Smooth muscle cell (in vitro differentiated cells): Measurements from ENCODE around the gene AR. TPM values are rescaled to one million over a fixed set of nuclear protein-coding genes. Genes with fewer than 3 reads are reported as not detected.

Source experiments
- DNase-seq: peaks from one replicate; lab custom pipeline; 2025; ENCODE audit not compliant: unreplicated experiment; lab: John Stamatoyannopoulos, UW
- H2AFZ ChIP-seq: fragments of 200-600 bp; sonication (generic); 2 replicates; pipeline ENCODE4 v1.6.0; 2016; ENCODE audit warnings: antibody characterized with exemption, low read depth, mild to moderate bottlenecking
- H3F3A ChIP-seq: fragments of 200-600 bp; sonication (generic); 2 replicates; pipeline ENCODE4 v1.6.0; 2017; ENCODE audit warnings: antibody characterized with exemption, low read depth
- H3K27ac ChIP-seq: fragments of 200-600 bp; sonication (generic); 2 replicates; pipeline ENCODE4 v1.5.1; 2016; ENCODE audit warnings: low read depth, mild to moderate bottlenecking
- H3K27me3 ChIP-seq: fragments of 200-600 bp; sonication (generic); 2 replicates; pipeline ENCODE4 v1.6.1; 2016; ENCODE audit warnings: low read depth, mild to moderate bottlenecking
- H3K36me3 ChIP-seq: fragments of 200-600 bp; sonication (generic); 2 replicates; pipeline ENCODE4 v1.5.1; 2016; ENCODE audit warnings: low read depth
- H3K4me1 ChIP-seq: fragments of 200-600 bp; sonication (generic); 2 replicates; pipeline ENCODE4 v1.5.1; 2016; ENCODE audit warnings: low read depth
- H3K4me2 ChIP-seq: fragments of 200-600 bp; sonication (generic); 2 replicates; pipeline ENCODE4 v1.6.0; 2016; ENCODE audit warnings: mild to moderate bottlenecking
- H3K4me3 ChIP-seq: fragments of 200-600 bp; sonication (generic); 2 replicates; pipeline ENCODE4 v1.5.1; 2016; ENCODE audit warnings: mild to moderate bottlenecking
- H3K79me2 ChIP-seq: fragments of 200-600 bp; sonication (generic); 2 replicates; pipeline ENCODE4 v1.6.0; 2016; ENCODE audit warnings: low read depth, mild to moderate bottlenecking
- H3K9ac ChIP-seq: fragments of 200-600 bp; sonication (generic); 2 replicates; pipeline ENCODE4 v1.6.0; 2016; ENCODE audit warnings: low read depth
- H3K9me3 ChIP-seq: fragments of 200-600 bp; sonication (generic); replicated peaks from 2 replicates; pipeline ENCODE4 v1.5.1; 2016; ENCODE audit warnings: low read depth
- H4K20me1 ChIP-seq: fragments of 200-600 bp; sonication (generic); 2 replicates; pipeline ENCODE4 v1.6.0; 2016; ENCODE audit warnings: low read depth
- WGBS: methylation state at CpG from one replicate; pipeline ENCODE4 v1.1.7; 2016; ENCODE audit warnings: low lambda C conversion rate; 5-methylcytosine and 5-hydroxymethylcytosine counted together
- polyA plus RNA-seq: library from polyadenylated mRNA; unstranded; fragments of >200 nt; fragmentation: Nextera tagmentation; extraction: Ambion mirVana; gene quantifications from 2 replicates; pipeline ENCODE4 v1.2.1, GENCODE V29; 2016
- total RNA-seq: library from RNA; depleted of rRNA; stranded (reverse); fragments of >200 nt; gene quantifications from 2 replicates; pipeline ENCODE4 v1.2.3, GENCODE V29; 2014
- TF ChIP-seq, protein P1 (sequence below): fragments of 200-600 bp; sonication (generic); IDR thresholded peaks from 2 replicates; pipeline ENCODE4 v1.5.1; 2017; ENCODE audit warnings: borderline replicate concordance, mild to moderate bottlenecking, antibody characterized with exemption; ENCODE audit not compliant: insufficient read depth, poor library complexity, severe bottlenecking

Gene AR
- total and polyA plus RNA-seq, 2 experiments from 2014 or later, result 0.72 to 2.4 TPM

GRCh38 chrX:67563469-67564448 lies 19.9 kb downstream of the AR start:
- H3K27me3 ChIP-seq, result no peaks in the 10 kb centered on the region
- peak overlapping the region; percentile 42 for H3K4me2 ChIP-seq
- H2AFZ ChIP-seq, result no peak overlapping the region
- no peak for DNase-seq
- H3K9ac ChIP-seq, result no peak overlapping the region
- TF ChIP-seq, protein P1, sequence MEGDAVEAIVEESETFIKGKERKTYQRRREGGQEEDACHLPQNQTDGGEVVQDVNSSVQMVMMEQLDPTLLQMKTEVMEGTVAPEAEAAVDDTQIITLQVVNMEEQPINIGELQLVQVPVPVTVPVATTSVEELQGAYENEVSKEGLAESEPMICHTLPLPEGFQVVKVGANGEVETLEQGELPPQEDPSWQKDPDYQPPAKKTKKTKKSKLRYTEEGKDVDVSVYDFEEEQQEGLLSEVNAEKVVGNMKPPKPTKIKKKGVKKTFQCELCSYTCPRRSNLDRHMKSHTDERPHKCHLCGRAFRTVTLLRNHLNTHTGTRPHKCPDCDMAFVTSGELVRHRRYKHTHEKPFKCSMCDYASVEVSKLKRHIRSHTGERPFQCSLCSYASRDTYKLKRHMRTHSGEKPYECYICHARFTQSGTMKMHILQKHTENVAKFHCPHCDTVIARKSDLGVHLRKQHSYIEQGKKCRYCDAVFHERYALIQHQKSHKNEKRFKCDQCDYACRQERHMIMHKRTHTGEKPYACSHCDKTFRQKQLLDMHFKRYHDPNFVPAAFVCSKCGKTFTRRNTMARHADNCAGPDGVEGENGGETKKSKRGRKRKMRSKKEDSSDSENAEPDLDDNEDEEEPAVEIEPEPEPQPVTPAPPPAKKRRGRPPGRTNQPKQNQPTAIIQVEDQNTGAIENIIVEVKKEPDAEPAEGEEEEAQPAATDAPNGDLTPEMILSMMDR, result no peak
- no peaks in the 10 kb centered on the region for H3K36me3 ChIP-seq
- H3K4me3 ChIP-seq, result no peak overlapping the region
- no peaks in the 10 kb centered on the region for H4K20me1 ChIP-seq
- no peaks in the 10 kb centered on the region for H3K79me2 ChIP-seq
- H3K4me1 ChIP-seq, result no peaks in the 10 kb centered on the region
- no peaks in the 10 kb centered on the region for H3F3A ChIP-seq
- WGBS, result 32% methylated on average over 7 of the region's 7 CpGs
- H3K9me3 ChIP-seq, result no peaks in the 10 kb centered on the region
- peak overlapping the region; percentile 65 for H3K27ac ChIP-seq

DNA sequence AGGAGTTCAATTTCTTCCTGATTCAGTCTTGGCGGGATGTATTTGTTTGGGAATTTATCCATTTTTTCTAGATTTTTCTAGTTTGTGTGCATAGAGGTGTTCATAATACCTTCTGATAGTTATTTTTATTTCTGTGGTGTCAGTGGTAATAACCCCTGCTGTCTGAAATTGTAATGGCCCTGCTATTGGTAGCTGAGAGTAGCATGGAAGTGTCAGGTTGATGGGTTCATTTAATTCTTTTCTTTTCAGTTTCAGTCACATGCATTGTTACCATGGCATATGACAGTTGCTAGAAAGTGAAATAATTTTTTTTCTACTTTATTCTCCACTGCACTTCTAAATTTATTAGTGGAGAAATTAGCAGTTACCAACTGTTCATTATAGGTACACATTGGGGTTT lies 20.7 kb downstream of the AR start:
- no peak overlapping the region for H3K4me2 ChIP-seq
- TF ChIP-seq, protein P1, result no peak
- DNase-seq, result no peak
- H3K9me3 ChIP-seq, result no peaks in the 10 kb centered on the region
- H3K4me1 ChIP-seq, result no peaks in the 10 kb centered on the region
- no peak overlapping the region for H3K9ac ChIP-seq
- 92% methylated on average over 1 of the region's 1 CpG for WGBS
- peak overlapping the region; percentile 65 for H3K27ac ChIP-seq
- H2AFZ ChIP-seq, result no peak overlapping the region
- no peaks in the 10 kb centered on the region for H3K79me2 ChIP-seq
- no peaks in the 10 kb centered on the region for H3K27me3 ChIP-seq
- H3K4me3 ChIP-seq, result no peak overlapping the region
- H3F3A ChIP-seq, result no peaks in the 10 kb centered on the region
- no peaks in the 10 kb centered on the region for H4K20me1 ChIP-seq
- H3K36me3 ChIP-seq, result no peaks in the 10 kb centered on the region

DNA sequence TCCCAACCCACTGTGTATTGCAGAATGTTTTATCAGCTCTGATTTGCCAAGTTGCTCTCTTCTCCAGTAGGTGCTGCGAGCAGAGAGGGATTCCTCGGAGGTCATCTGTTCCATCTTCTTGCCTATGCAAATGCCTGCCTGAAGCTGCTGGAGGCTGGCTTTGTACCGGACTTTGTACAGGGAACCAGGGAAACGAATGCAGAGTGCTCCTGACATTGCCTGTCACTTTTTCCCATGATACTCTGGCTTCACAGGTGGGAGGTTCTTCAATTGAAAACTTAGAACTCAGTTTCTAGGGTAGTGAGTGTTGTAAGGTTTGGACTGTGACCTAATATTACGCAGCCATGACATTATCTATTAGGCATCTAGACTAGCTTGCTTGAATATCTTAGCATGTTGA lies 24.9 kb downstream of the AR start:
- H3K36me3 ChIP-seq, result no peaks in the 10 kb centered on the region
- no peak overlapping the region for H3K4me3 ChIP-seq
- TF ChIP-seq, protein P1, result no peak
- H3K4me1 ChIP-seq, result no peaks in the 10 kb centered on the region
- peak overlapping the region; percentile 37 for H3K27ac ChIP-seq
- H3K27me3 ChIP-seq, result no peaks in the 10 kb centered on the region
- H3F3A ChIP-seq, result no peaks in the 10 kb centered on the region
- peak overlapping the region; percentile 31 for H3K4me2 ChIP-seq
- H2AFZ ChIP-seq, result no peak overlapping the region
- H3K79me2 ChIP-seq, result no peaks in the 10 kb centered on the region
- WGBS, result 61% methylated on average over 5 of the region's 5 CpGs
- no peak overlapping the region for H3K9ac ChIP-seq
- no peaks in the 10 kb centered on the region for H4K20me1 ChIP-seq
- DNase-seq, result no peak
- no peaks in the 10 kb centered on the region for H3K9me3 ChIP-seq
